ENCODE measurements around the gene CRMP1. TPM values are rescaled to one million over a fixed set of nuclear protein-coding genes. Genes with fewer than 3 reads are reported as not detected.

The CRMP1 gene
- total RNA-seq, 1 donor from 2014 or later = 7.3 TPM

Small RNA genes within 50 kb of the gene (small RNA-seq; reads per million reads assigned to genes)
- not detected for gene MIR378D1 (ENCODE audit: low replicate concordance)

Other genes with a start within 250 kb of the CRMP1 start
- 9.7 TPM for gene EVC2, start 184.5 kb downstream of the CRMP1 start, total RNA-seq
- 37.2 TPM for gene EVC, start 181.9 kb downstream of the CRMP1 start, total RNA-seq
- gene C4orf50, start 125.3 kb upstream of the CRMP1 start, total RNA-seq = 0.10 TPM